Activated CD4-positive, alpha-beta T cell treated with anti-CD3 and anti-CD28 coated beads, Interleukin-2, amount 10 ng/mL, durations not matched to agents 24 days and 14 days (primary cell): ENCODE data around the gene HSPD1. TPM values are rescaled to one million over a fixed set of nuclear protein-coding genes. Genes with fewer than 3 reads are reported as not detected.
"Not testable (repeated sequence)": the region's sequence is repeated elsewhere in the genome, so short reads cannot be mapped to it uniquely, and the experiment has no call there.

Experiments used
- DNase-seq: peaks from one replicate; pipeline ENCODE4 v3.0.0; 2022
- H3K27ac Mint-ChIP-seq: one replicate; pipeline ENCODE4 v1.8.0; 2022; ENCODE audit warnings: mild to moderate bottlenecking, mixed read lengths
- H3K27me3 Mint-ChIP-seq: one replicate; pipeline ENCODE4 v1.8.0; 2022; ENCODE audit warnings: mixed read lengths
- H3K36me3 Mint-ChIP-seq: one replicate; pipeline ENCODE4 v1.8.0; 2022; ENCODE audit warnings: low read depth, mild to moderate bottlenecking, mixed read lengths
- H3K4me1 Mint-ChIP-seq: one replicate; pipeline ENCODE4 v1.8.0; 2021; ENCODE audit warnings: mixed read lengths
- H3K4me3 Mint-ChIP-seq: one replicate; pipeline ENCODE4 v1.8.0; 2022; ENCODE audit warnings: mild to moderate bottlenecking, moderate library complexity, mixed read lengths
- H3K9me3 Mint-ChIP-seq: one replicate; pipeline ENCODE4 v1.8.0; 2021; ENCODE audit warnings: mixed read lengths
- intact Hi-C: fragments of 100-400 bp; cut with micrococcal nuclease; formaldehyde crosslinking; loops from one replicate; pipeline ENCODE4 v1.15.1; 2023
- total RNA-seq: library from RNA; stranded (reverse); gene quantifications from 2 replicates; pipeline ENCODE4 v1.2.3, GENCODE V29; 2022

Gene HSPD1
- total RNA-seq, 1 donor from 2014 or later = 984 TPM

DNA sequence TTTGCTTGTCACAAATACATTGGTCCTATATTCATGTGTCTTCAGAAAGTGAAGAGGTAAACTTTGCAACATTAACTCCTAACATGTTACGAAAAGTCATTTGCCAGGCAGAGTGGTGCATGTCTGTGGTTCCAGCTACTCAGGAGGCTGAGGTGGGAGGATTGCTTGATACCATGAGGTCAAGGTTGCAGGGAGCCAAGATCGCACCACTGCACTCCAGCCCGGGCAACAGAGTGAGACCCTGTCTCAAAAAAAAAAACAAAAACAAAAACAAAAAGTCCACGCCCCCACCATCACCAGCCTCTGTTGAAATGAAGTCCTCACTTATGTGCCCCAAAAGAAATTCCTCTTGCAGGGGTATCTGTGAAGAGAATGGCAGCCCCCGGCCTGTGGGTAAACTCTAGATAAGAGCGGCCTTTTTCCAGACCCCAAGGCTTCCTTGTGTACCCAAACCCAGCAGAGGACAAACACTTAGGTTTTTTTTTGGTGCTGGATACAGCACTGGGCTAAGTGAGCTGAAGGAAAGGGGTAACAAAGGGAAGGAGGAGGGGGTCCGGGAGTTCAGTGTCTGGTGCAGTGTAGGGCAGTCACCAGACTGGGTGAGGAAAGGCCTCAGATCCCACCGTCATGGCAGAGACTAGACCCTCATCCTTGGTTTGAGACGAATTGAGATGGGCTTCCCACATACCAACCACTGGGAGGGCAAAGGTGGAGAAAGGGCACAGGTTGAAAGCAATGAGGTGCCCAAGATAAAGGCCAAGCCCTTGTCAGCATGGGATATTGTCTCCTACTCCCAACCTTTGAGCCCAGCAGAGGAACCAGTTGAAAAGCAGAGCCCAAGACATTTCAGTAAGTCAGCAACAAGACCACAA, 19.2 kb downstream of the HSPD1 start:
- Mint-ChIP-seq H3K4me1 (no peaks in the 10 kb centered on the region), H3K36me3 (peaks cover 65% of the 10 kb centered on the region), H3K9me3 (no peaks in the 10 kb centered on the region), H3K27ac (no peak overlapping the region), H3K4me3 (no peak overlapping the region), H3K27me3 (no peaks in the 10 kb centered on the region)
- intact Hi-C loops = no loop called here
- DNase-seq = no peak

DNA sequence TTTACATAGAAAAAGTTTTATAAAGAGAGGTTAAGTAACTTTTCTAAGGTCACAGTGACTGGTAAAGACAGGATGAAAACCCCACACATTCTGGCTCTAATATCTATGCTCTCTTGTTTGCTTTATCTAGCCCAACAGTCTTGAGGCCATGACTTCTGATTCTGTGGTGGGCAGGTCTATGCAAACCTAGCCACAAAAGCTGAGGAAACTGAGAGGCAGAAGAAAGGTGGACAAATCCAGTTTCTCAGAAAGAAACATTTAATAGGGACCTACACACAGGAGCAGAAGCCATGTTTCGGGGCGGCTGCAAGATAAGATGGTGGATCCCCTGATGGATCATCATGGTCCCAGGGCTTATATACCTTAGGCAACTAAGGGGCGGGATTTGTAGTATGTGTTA, 21.8 kb downstream of the HSPD1 start:
- Mint-ChIP-seq H3K4me3 (no peak overlapping the region), H3K36me3 (peaks cover 57% of the 10 kb centered on the region), H3K27me3 (no peaks in the 10 kb centered on the region), H3K4me1 (peaks cover under 1% of the 10 kb centered on the region), H3K27ac (no peak overlapping the region), H3K9me3 (no peaks in the 10 kb centered on the region)
- DNase-seq = no peak
- intact Hi-C loops = no loop called here

DNA sequence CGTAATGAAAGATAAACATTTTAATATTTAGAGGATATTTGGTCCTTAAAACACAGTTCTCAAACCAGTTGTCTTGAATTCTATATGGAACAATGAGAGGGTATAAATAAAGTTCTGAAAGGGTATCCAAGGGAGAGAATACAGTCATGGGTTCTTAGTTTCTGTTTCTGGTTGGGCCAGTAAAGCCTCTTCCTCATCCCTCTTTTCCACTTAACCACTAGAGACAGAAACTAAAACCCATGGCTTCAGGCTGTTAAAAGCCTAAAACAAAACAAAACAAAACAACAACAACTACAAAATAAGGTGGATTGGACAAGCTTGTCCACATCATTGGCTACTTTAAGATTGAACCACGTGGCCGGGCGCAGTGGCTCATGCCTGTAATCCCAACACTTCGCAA, 27.5 kb downstream of the HSPD1 start:
- DNase-seq = no peak
- Mint-ChIP-seq H3K27me3 (no peaks in the 10 kb centered on the region), H3K4me3 (no peak overlapping the region), H3K9me3 (no peaks in the 10 kb centered on the region), H3K36me3 (peaks cover 46% of the 10 kb centered on the region), H3K27ac (peak overlapping the region; percentile 48), H3K4me1 (peaks cover 6% of the 10 kb centered on the region)
- intact Hi-C loops = no loop called here

DNA sequence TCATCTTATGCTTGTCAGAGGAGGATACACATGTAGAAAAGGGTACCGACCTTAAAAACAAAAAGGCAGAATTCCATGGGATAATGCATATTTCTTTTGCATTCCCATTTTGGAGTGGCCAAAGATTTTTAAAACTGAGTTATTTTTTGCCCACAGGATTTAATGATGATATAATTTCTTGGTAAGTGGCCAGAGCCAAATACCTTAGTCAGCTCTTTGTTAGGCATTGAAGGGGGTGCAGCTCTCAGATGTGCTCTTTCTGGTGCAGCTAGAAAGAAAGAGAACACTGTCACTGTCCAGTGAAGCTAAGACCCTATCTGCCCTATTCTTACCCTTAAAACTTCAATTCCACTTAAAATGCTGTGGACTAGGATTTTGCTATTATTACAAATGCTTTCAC, 35.5 kb downstream of the HSPD1 start:
- peaks cover 45% of the 10 kb centered on the region for H3K36me3 Mint-ChIP-seq
- H3K27ac Mint-ChIP-seq = no peak overlapping the region
- intact Hi-C loops = no loop called here
- no peaks in the 10 kb centered on the region for H3K9me3 Mint-ChIP-seq
- H3K4me3 Mint-ChIP-seq = no peak overlapping the region
- no peak for DNase-seq
- H3K4me1 Mint-ChIP-seq = peaks cover 11% of the 10 kb centered on the region
- no peaks in the 10 kb centered on the region for H3K27me3 Mint-ChIP-seq

DNA sequence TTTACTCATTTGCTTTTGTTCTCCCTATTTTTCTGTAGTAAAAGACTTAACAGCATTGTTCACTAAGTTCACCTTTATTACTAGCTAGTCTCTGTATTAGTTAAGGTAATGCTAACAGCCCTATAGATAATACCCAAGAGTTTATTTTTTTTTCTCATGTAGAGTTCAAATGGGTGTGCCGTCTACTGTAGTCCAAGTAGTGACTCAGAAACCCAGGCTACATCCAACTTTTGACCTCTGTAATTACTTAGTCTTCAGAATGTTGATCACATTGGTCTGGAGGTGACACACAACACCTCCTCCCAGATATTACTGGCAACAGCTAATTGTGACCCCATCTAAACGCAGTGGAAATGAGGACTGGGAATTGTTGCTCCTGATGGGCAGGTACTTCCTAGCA, 38.6 kb downstream of the HSPD1 start:
- intact Hi-C loops = no loop called here
- no peak overlapping the region for H3K27ac Mint-ChIP-seq
- H3K9me3 Mint-ChIP-seq = no peaks in the 10 kb centered on the region
- no peak for DNase-seq
- H3K4me1 Mint-ChIP-seq = peaks cover 12% of the 10 kb centered on the region
- H3K27me3 Mint-ChIP-seq = no peaks in the 10 kb centered on the region
- H3K4me3 Mint-ChIP-seq = no peak overlapping the region
- H3K36me3 Mint-ChIP-seq = peaks cover 32% of the 10 kb centered on the region

DNA sequence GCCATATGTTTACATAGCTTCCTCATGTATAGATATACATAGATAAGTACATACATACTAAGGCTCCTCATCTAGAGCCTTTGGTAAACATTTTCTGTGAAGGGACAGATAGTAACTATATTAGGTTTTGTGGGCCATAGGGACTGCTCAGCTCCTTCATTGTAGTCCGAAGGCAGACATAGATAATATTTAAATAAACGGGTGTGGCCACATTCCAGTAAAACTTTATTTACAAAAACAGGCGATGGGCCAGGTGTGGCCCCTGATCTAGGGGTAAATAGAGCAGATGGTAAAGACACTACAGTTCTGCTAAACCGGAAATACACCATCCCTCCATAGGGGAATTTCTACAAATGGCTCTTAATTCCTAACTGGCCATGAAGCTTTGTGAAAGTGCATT, 39.0 kb downstream of the HSPD1 start:
- no peak for DNase-seq
- Mint-ChIP-seq H3K36me3 (peaks cover 34% of the 10 kb centered on the region), H3K27ac (no peak overlapping the region), H3K27me3 (no peaks in the 10 kb centered on the region), H3K9me3 (no peaks in the 10 kb centered on the region), H3K4me1 (peaks cover 13% of the 10 kb centered on the region), H3K4me3 (no peak overlapping the region)
- intact Hi-C loops = no loop called here

DNA sequence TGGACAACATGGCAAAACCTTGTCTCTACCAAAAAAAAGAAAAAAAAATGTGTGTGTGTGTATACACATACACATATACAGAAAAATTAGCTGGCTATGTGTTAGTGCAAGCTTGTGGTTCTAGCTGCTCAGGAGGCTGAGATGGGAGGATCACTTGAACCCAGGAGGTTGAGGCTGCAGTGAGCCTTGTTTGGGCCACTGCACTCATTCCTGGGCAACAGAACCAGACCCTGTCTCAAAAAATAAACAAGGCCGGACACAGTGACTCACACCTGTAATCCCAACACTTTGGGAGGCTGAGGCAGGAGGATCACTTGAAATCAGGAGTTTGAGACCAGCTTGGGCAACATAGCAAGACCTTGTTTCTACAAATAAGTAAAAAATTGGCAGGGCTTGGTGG, 44.2 kb downstream of the HSPD1 start:
- peaks cover 32% of the 10 kb centered on the region for H3K4me1 Mint-ChIP-seq
- no peaks in the 10 kb centered on the region for H3K27me3 Mint-ChIP-seq
- DNase-seq = no peak
- peak overlapping the region; percentile 28 for H3K4me3 Mint-ChIP-seq
- intact Hi-C loops = no loop called here
- H3K27ac Mint-ChIP-seq = no peak overlapping the region
- H3K36me3 Mint-ChIP-seq = peaks cover 13% of the 10 kb centered on the region
- H3K9me3 Mint-ChIP-seq = no peaks in the 10 kb centered on the region

DNA sequence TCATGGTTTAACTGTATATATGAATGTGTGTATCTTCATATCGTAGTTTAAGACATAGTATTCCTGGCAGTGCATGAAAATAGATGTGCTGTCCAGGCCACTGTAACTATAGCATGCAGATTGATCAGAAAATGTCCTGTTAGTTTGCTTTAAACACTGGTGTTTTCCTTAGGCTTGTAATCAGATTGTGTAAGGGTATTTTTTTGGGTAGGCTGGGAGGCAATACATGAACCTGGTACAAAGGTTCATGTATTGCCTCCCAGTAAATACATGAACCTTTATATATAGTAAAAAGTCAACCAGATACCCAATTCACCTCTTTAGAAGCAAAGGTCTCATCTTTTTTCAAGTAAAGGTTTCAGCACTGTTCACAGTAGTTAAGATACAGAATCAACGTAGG, 44.7 kb downstream of the HSPD1 start:
- H3K27ac Mint-ChIP-seq = no peak overlapping the region
- no peak for DNase-seq
- H3K36me3 Mint-ChIP-seq = peaks cover 10% of the 10 kb centered on the region
- intact Hi-C loops = no loop called here
- peaks cover 32% of the 10 kb centered on the region for H3K4me1 Mint-ChIP-seq
- no peaks in the 10 kb centered on the region for H3K27me3 Mint-ChIP-seq
- peak overlapping the region; percentile 100 for H3K4me3 Mint-ChIP-seq
- no peaks in the 10 kb centered on the region for H3K9me3 Mint-ChIP-seq

DNA sequence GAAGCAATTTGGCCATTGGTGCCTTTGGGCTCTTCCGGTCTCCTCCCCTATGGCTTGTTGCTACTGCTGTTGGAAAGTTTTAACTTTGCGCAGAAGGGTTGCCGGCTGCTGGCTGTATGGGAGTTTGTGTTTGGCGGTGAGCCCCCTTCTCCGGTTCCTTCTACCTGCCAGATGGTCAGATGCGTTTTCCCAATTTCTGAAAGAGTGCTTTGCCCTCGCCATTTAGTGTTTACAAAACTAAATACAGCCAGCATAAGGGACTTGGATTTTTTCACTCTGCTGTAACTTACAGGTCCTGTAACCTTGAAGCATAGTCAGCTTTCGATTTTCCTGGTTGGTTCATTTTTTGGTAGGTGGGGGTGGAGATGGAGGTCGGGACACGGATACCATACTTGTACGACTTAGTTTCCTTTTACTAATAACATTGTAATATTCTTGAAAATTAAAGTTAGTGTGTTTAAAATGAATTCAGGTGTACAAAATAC, 45.7 kb downstream of the HSPD1 start:
- H3K4me3 Mint-ChIP-seq = peak overlapping the region; percentile 100
- H3K4me1 Mint-ChIP-seq = peaks cover 26% of the 10 kb centered on the region
- H3K27me3 Mint-ChIP-seq = no peaks in the 10 kb centered on the region
- no peak for DNase-seq
- H3K9me3 Mint-ChIP-seq = no peaks in the 10 kb centered on the region
- H3K36me3 Mint-ChIP-seq = peaks cover 7% of the 10 kb centered on the region
- intact Hi-C loops = loop anchor here (1.0 kb wide), 6 partner anchors 19 to 528 kb away; partner anchors contain the start of genes HSPE1, MARS2, MOB4 and PGAP1
- H3K27ac Mint-ChIP-seq = peak overlapping the region; percentile 100

DNA sequence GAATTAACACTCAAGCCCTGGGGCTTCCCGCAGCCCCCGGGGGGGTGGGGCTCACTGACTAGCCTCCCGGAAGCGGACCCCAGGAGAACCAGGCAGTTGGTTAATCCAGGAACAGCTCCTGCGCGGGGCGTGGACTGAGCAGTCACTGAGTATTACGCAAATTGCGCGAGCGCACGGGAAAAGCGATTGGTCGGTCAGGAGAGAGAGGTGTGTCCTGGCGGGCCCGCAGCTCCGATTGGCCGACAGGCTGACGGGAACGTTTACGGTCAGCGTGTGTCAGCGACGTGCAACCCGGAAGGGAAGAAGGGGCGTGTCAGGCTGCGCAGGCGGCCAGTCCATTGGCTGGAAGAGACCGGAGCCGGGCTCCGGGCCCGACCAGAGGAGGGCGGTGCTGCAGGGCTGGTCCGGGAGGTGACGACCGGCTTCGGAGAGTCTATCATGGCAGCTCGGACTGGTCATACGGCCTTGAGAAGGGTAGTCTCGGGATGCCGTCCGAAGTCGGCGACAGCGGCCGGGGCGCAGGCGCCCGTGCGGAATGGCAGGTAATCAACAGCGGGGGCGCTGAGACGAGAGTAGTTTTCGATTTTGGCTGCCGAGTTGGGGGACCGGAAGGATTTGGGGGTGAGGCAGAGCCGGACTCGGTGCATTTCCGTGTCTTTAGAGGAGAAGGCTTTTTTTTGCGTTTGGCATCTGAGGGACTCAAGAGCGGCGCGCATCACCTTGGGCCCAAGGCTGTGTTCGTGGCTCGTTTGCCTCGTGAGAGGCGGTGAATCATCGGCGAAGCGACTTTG, 46.3 kb downstream of the HSPD1 start, which contains the start of gene COQ10B:
TSS of gene COQ10B (plus strand) at position 430 of the 791 bp plus-strand sequence. CDS start at position 439, 9 bp downstream.
- intact Hi-C loops = loop anchor here (1.0 kb wide), 6 partner anchors 18 to 527 kb away; partner anchors contain the start of genes HSPE1, MARS2, MOB4 and PGAP1
- Mint-ChIP-seq H3K27ac (peak within 1 kb of the TSS; percentile 100), H3K9me3 (no peaks in the 10 kb centered on the region), H3K4me1 (peaks cover 26% of the 10 kb centered on the region), H3K27me3 (no peaks in the 10 kb centered on the region), H3K4me3 (peak within 1 kb of the TSS; percentile 100), H3K36me3 (peaks cover 7% of the 10 kb centered on the region)
- DNase-seq = peak; percentile 100

DNA sequence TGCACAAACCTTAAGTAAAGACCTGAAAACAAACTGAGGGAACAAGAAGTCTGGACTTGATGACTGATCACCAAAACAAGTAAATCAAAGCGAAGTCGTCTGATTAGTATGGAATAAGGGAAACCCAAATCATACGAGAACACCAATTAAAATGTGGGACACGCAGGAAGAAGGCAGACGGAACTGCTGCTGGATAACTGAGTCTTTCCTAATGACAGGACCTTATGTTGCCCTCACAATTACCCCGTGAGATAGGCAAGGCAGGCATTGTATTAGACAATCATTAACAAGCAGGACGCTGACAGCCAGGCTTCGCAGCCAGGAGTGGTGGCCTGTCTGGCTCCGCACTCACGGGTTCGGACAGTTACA, 46.9 kb downstream of the HSPD1 start:
- peaks cover 1% of the 10 kb centered on the region for H3K27me3 Mint-ChIP-seq
- H3K36me3 Mint-ChIP-seq = peaks cover 7% of the 10 kb centered on the region
- intact Hi-C loops = loop anchor here (1.0 kb wide), 6 partner anchors 17 to 526 kb away; partner anchors contain the start of genes HSPE1, MARS2, MOB4 and PGAP1
- no peak for DNase-seq
- peak overlapping the region; percentile 100 for H3K27ac Mint-ChIP-seq
- H3K4me1 Mint-ChIP-seq = peaks cover 26% of the 10 kb centered on the region
- no peaks in the 10 kb centered on the region for H3K9me3 Mint-ChIP-seq
- peak overlapping the region; percentile 100 for H3K4me3 Mint-ChIP-seq

DNA sequence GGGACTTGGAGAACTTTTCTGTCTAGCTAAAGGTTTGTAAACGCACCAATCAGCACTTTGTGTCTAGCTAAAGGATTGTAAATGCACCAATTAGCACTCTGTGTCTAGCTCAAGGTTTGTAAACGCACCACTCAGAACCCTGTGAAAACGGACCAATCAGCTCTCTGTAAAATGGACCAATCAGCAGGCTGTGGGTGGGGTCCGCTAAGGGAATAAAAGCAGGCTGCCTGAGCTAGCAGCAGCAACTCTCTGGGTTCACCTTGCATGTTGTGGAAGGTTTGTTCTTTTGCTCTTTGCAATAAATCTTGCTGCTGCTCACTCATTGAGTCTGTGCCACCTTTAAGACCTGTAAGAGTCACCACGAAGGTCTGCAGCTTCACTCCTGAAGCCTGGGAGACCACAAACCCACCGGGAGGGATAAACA, 48.7 kb downstream of the HSPD1 start:
- H3K9me3 Mint-ChIP-seq, H3K36me3 Mint-ChIP-seq, intact Hi-C loops, H3K27ac Mint-ChIP-seq, DNase-seq, H3K4me3 Mint-ChIP-seq, H3K27me3 Mint-ChIP-seq: not testable (repeated sequence)
- H3K4me1 Mint-ChIP-seq = peaks cover 21% of the 10 kb centered on the region

DNA sequence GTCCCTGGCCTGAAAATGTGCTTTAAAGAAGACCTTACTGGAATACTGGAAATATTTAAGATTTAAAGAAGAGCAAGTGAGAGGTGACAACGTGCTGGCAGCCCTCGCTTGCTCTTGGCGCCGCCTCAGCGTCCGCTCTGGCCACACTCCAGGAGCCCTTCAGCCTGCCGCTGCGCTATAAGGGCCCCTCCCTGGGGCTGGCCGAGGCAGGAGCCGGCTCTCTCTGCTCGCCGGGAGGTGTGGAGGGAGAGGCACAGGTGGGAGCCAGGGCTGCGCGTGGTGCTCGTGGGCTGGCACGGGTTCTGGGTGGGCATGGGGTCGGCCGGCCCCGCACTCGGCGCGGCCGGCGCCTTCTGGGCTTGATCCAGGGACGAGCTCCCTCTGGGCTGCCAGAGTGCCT, 49.2 kb downstream of the HSPD1 start:
- Mint-ChIP-seq H3K4me3 (no peak overlapping the region), H3K9me3 (no peaks in the 10 kb centered on the region), H3K27me3 (peaks cover 3% of the 10 kb centered on the region), H3K36me3 (no peaks in the 10 kb centered on the region), H3K27ac (no peak overlapping the region), H3K4me1 (peaks cover 18% of the 10 kb centered on the region)
- intact Hi-C loops = no loop called here
- no peak for DNase-seq

DNA sequence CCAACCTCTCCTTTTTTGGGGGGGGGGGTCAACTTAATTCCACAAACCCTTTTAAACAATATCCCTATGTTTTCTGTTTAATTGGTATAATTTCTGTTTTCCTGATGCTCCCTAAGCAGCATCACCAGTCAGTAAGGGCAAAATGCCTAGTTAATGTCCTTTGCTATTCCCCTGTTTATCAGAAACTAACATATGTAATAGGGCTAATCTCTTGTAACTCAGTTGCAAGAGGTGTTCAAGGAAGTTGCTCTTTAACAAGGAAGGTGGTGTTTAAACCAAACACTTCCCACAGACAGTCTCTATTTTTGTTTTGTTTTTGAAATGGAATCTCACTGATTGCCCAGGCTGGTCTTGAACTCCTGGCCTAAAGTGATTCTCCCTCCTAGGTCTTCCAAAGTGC, 52.8 kb downstream of the HSPD1 start:
- Mint-ChIP-seq H3K4me3 (no peak overlapping the region), H3K9me3 (no peaks in the 10 kb centered on the region), H3K27ac (no peak overlapping the region), H3K36me3 (no peaks in the 10 kb centered on the region), H3K4me1 (peaks cover 3% of the 10 kb centered on the region), H3K27me3 (peaks cover 7% of the 10 kb centered on the region)
- intact Hi-C loops = no loop called here
- no peak for DNase-seq
